Globus pallidus (tissue), 1 donor: ENCODE measurements around the gene ANKRD50.
A peak's percentile ranks its signal among the peaks of the same experiment; 100 is the strongest.

Experiments
- DNase-seq: peaks from one replicate; pipeline ENCODE4 v3.0.0-alpha.2; 2015; ENCODE audit warnings: low spot score

The ANKRD50 gene

DNA sequence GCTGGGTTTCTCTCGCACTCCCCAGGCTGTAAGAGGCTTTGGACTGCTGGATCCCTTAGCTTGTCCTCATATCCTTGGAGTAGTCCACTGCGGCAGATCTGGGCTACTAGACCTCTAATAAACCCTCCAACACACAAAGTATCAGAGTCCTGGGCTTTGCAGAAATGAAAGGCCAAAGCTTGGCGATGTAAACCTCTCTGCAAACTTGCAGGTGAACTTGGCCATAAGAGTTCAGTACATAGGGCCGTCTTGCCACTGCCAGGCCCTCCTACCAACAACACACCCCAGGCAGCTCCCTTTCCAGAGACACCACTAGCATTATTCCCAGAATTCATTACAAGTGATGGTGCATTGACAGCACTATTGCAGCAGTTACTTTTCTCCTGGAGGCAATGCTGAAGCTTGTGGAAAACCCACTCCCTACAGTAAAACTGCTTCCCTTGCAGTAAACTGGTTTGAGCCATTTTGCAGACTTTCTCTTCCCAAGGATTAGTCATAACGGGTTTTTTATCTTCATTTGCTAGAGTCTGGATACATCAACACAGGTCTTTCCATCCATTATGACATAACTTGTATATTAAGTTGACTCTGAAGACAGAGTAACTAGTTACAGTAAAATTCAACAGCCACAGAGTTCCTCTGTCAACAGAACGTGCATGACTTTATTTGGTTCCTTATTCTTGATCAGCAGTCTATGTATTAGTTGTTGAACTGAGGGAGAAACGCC is 2.4 kb downstream of the ANKRD50 start:
- DNase-seq = peak; percentile 16

DNA sequence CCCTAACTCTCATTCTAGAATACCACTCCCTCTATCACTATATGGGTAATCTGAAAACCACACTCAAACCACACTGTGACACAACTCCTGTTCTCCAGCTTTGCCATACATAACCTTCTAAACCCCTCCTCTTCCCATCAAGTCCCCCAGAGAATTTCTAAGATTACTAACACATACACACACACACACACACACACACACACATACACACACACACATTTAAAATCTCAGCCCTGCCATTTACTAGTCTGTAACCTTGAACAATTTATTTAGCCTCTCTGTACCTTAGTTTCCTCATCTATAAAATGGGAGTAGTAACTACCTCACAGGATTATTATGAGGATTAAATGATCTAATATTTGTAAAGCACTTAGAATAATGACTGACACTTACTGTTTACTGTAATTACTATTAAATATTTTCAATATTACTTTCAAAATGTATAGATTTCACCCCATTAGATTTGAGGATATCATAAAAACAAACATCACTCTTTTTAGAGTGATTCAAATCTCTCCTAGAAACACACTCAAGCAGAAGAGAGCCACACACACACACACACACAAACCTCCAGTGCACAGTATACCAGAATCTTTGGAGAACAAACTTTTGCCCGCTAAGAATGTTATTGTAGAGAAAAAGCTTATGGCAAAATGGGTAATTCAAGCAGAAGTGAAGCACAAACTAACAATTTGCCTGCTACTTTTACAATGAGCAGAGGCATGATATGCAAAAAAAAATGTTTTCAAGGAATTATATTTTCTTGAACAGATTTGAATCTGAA is 3.8 kb downstream of the ANKRD50 start:
- no peak for DNase-seq

DNA sequence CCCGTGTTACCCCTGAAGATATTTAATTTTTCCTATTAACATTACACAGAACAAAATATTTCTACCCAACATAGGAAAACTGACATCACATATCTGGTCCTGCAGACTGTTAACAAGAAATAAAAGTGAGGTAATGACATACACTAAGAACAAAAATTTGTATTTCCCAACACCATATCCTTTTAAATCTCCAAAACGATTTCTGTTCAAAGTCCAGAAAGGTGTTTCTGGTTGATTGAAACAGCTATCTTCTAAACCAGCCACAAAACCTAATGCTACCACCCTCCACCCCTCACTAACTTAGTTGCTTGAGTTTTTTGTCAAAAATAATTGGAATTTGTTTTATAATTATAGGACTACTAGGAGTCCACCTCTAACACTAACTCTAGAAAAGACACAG is 7.1 kb downstream of the ANKRD50 start:
- no peak for DNase-seq

DNA sequence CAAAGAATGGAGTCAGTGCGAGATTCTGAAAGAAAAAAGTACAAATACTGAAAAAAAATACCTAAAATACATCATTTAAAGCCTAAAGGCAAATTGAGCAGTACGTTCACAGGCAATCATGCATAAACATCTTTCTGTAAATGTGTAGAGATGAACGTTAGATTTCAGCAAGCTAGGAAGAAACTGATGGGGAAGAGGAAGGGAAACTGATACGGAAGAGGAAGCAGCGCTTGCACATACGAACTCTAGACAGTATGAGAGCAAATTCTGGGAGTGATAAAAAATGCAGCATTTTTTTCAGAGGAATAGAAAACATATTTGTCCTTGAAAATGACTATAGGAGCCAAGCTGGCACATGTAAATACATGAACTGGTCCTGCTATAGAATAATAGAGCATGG is 9.4 kb downstream of the ANKRD50 start:
- peak; percentile 7 for DNase-seq

DNA sequence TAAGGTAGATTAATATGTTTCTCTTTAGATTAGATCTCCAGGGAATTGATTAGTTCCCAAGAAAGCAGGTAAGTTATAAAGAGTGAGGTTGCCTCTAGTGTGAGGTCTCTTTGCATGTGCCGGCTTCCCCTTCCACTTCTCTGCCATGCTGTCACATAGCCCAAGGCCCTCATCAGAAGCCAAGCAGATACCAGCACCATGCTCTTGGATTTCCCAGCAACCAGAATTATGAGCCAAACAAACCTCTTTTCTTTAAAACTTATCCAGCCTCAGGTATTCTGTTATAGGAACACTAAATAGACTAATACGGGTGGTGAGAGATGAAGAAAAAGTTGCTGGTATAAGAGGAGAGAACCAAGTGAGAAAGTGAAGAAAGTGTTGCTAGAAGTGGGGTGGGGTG is 15.1 kb downstream of the ANKRD50 start:
- DNase-seq = no peak

DNA sequence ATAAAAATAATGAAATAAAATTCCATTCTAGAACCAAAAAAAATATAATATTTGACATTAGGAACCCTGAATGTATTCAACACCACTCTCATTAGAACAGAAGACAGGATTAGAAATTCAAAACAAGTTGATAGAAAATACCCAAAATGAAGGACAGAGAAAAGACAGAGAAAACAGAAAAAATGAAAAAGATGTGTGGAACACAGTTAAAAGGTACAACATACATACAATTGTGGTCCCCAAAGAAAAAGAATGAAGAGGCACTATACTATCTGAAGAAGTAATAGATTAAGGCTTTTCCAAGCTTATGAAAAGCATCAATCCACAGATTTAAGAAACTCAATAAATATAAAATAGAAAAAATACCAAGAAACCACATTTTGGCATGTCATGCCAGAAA is 16.4 kb downstream of the ANKRD50 start:
- no peak for DNase-seq

DNA sequence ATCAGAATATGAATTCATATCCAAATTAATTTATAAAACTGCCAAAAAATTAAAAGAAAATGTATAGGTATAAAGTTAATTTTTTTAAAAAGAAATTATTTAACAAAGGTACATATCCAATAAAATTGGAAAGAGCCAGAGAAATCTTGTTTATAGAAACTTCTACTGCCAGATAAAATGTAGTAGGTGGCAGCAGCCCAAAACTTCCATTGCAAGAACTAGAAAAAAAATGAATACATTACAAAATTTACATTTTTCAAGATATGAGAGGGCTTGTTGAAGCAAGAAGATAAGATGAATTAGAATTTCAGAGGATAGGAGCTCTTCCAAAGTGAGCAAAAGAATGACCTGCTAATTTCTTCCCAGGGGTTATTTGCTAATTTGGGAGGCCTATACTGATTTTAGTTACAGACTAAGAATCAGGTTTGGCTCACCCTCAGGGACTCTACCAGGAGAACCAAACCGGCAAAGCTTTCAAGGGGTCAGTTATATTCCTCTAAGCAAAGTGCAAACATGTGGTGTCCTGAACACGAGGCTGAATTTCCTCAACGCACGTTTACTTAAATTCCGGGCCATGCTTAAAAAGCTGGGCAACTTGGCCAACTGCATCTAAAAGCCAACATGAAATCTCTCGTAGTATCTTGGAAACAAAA is 17.5 kb downstream of the ANKRD50 start:
- DNase-seq = no peak

DNA sequence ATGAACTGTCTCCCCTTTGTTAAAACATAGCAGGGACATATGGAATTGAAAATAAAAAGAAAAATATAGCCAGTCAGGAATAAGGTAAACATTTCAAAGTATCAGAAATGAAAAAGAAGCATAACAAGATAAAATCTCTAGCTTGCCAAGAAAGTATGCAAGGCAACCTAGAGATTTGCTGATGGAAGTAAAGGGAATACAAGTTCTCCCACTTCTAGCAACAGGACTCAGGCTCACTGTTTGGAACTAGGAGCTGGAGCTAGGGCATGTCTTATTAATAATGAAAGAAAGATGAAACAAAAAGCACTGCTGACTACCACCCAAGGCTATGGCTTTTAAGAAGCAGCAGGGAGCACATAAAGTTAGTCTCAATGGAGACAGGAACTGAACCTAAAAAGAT is 18.2 kb downstream of the ANKRD50 start:
- no peak for DNase-seq

DNA sequence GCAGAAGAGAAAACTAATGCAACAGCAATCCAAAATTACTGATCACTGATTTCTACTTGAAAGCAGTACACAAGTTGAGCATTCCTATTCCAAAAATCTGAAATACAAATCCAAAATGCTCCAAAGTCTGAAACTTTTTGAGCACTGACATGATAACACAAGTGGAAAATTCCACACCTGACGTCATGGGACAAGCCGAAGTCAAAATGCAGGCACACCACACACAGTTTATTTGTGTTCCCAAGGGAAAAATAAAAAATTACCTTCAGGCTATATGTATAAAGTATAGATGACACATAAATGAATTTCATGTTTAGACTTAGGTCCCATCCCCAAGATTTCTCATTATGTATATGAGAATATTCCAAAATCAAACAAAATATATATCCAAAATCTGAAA is 20.7 kb downstream of the ANKRD50 start:
- DNase-seq = no peak

DNA sequence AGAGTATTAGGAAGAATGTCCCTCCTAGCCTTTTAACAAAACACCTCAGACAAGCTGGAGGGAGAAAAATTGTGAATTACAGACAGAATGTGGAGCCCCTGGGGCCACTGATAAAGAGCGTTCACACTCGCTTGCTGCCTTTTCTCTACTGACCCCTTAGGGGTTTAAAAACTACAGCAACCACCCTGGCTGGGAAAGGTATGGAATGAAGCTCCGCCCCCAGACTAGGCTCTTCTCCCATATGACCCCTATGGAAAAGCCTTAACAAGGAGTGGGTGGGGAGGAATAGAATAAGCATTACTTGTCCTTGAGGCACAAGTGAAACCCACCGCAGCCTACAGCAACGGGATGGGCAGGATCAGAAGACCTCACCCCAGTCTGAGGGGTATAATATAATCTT is 26.3 kb downstream of the ANKRD50 start:
- no peak for DNase-seq

DNA sequence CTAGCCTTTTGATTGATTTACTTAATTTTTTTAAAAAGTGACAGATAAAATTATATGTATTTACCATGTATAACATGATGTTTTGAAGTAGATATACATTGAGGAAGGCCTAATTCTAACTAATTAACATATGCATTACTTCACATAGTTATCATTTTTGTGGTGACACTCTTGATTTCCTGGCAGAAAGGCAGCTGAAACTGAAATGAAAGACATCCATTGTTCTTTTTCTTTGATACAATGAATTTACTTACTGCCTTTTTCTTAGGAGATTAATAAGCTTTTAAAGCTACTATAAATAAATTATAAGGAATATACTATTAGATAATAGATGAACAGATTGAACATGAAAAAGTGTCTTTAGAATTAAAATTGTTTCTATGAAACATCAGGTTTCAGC is 26.7 kb downstream of the ANKRD50 start:
- DNase-seq = peak; percentile 29

DNA sequence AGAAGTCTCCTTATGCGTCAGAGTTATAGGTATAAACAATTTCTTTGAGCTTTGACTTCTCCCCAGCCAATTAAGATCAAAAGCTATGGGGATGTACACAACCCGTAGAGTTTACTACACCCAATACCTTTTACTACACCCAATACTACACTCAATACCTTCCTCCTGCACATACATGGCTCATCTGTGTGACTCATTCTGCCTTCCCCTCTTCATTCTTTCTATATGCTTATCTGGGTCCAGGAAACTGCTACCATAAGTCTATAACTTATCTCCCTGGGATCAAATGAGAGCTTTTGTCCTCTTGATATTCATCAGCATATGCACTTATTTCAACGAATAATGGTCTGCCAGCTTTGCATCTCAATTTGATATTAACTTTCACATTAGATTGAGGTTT is 28.2 kb downstream of the ANKRD50 start:
- DNase-seq = no peak

DNA sequence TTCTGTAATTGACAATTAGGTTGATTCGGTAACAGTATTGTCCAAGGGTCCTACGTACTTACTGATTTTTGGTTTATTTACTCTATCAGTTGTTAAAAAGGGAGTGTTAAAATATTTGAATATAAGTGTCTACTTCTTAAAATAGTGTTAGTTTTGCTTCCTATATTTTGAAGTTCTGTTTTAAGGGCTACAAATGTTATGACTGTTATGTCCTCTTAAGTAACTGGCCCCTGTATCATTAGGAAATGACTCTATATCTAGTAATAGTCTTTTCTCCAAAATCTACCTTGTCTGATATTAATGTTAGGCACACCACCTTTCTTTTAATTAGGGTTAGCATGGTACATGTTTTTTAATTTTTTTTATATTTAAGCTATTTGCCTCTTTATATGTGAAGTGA is 30.1 kb downstream of the ANKRD50 start:
- no peak for DNase-seq

DNA sequence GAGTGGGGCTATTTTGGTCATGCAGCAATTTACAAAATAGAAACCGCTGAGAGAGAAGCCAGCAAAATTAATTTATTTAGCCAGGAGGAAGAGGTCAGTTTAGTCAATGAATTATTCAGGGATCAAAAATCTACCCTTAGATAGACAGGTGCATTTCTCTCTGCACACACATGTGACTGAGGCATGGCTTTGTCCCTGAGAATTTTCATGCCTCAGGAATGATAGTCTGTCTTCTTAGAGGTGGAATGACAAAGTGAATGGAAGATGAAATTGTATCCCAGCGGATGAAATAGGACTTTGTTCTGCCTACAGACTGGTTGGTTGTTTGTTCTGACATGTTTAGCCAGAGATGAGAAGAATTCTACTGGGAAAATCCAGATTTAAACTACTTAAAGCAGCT is 46.0 kb downstream of the ANKRD50 start:
- no peak for DNase-seq

DNA sequence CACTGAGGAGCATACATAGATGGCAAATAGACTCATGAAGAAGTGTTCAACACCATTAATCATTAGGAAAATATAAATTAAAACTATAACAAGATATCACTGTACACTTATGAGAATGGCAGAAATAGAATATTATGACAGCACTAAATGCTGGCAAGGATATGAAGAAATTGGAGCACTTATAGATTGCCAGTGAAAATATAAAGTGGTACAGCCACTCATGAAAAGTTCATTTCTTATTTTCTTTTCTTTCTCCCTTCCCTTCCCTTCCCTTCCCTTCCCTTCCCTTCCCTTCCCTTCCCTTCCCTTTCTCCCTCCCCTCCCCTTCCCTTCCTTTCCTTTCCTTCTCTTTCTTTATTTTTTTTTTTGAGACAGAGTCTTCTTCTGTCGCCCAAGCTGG is 53.7 kb downstream of the ANKRD50 start:
- DNase-seq = no peak

DNA sequence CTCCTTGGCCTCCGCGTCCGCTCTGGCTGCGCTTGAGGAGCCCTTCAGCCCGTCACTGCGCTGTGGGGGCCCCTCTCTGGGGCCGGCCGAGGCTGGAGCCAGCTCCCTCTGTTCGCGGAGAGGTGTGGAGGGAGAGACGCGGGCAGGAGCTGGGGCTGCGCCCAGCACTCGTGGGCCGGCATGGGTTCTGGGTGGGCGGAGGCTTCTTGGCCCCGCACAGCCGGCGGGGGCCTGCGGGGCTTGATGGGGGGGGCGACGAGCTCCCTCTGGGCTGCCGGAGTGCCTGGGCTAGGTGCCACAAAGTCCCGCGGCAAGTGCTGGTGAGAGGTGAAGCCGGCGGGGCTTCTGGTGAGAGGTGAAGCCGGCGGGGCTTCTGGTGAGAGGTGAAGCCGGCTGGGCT is 61.9 kb downstream of the ANKRD50 start:
- DNase-seq = no peak

DNA sequence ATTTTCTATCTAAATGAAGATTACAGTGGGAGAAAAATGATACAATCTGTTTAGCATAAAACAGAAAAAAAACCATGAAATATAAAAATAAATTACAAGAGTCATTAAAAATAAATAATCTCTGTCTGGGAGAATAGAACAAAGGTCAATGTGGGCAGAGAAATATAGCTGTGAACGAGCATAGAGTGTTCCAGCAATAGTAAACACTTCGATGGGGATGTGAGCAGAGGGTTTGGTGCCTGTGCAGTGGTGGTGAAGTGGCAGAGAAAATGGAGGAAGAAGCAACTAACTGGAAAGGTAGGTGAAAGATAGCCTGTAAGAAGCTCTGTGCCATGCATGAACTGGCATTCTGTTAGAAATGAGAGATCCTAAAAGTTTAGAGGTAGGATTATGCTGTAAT is 64.9 kb downstream of the ANKRD50 start:
- no peak for DNase-seq

DNA sequence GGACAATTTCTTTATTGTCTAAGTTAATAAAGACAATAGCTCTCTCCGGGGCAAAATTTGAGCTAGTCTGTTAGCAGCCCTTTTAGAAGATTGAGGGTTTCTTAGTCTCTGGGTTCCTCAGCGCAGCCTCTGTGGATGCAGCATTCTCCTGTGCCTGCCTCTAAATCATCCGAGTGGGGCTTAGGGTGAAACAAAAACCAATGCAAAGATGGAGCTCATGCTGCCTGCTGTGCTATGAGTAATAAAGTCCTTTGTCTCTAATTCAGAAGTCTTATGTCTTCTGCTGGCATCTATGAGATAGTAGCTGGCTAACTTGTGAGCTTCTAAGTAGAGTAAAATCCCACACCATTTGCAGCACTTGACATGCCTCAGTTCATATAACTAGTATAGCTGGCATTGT is 67.9 kb downstream of the ANKRD50 start:
- no peak for DNase-seq

DNA sequence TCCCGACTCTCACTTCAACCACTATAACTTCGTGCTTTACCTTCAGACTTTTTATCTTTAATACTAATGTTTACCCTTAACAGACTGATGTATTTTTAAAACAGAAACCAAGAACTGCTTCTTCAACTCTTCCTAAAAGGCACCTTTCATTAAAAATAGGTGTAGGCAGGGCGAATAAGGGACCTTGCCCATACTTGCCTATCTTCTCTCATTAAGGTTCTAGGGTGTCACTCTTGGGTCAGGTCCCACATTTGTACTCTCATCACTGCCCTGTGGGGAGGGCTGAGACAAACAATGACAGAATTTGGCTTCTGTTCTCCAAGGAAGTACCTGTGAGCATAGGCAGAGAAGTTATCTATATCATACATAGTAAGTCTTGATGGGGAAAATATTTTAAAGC is 69.7 kb downstream of the ANKRD50 start:
- DNase-seq = no peak

DNA sequence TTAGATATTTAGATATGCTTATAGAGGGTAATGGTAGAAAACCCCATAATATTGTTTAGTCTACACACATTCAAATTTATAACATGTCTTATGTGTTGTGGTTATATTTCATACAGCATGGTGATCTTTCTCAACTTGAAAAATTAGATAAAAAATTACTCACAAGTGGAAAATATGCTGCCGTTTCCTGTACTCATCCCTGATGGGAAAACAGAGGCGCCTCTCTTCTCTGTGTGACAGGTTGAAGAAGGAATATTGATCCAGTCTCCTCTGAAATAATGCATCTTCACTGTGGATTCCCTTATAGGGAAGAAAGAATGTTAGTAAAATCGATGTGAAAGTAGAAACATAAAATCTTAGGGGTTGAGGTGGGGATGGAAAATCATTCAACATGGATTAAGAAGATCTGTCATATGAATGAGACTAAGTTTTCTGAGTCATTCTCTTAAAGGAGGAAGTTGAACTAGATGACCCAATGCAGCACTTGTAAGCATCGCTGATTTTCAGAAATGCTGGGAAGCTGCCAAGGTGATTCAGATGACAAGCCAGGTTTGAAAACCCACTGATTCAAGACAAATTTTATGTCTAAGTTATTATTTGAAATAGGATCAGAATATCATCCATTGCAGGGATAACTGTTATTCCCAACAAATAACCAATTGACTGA is 70.7 kb downstream of the ANKRD50 start:
- no peak for DNase-seq

DNA sequence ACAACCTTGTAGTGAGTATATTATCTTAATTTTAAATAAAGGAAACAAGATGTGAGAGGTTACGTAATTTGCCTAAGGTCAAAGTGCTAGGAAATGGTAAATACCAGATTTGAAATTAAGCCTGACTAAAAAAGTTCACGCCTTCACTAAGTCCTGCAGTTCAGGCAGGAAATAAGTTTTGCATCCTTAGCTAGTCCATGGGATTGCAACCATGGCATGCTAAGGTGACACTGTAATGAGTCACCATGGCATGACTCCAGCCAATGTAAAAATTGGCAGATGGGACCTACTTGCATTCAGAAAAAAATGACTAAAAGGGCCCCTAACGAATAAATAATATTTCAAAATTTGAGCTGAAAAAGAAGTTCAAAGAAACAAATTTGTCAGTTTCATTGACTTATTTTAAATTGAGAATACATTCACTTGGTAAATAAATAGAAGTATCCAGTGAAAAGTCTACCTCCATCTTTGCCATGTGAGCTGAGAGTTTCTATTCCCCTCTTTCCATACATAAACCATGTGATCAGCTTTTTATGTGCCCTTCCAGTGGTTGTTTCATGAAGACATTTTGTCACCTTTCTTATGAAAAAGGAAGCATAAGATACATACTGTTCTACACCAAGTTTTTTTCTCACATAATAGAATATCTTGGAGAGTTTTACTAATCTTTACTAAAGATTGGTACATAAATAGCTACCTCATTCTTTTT is 72.4 kb downstream of the ANKRD50 start:
- DNase-seq = no peak

DNA sequence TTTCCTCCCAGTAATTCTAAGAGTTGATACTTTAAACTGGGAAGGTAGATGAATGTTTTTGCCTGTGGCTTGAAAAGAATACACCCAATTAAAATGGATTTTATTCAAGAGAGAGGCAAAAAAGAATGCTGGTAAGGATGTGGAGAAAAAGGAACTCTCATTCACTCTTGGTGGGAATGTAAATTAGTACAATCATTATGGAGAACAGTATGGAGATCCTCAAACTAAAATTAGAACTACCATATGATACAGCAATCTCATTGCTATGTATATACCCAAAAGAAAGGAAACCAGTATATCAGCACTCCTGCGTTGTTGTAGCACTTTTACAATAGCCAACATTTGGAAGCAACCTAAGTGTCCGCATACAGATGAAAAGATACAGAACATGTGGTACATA is 75.2 kb downstream of the ANKRD50 start:
- no peak for DNase-seq
